ENCODE measurements around the gene YIF1B.

GRCh38 chr19:38268539-38268938 lies 47.2 kb downstream of the YIF1B start:
- TF ChIP-seq ESRRG (CRISPR knock-in tag; IDR thresholded peaks at IDR 0.05) (no peak), PATZ1 (CRISPR knock-in tag; IDR thresholded peaks at IDR 0.05; ENCODE audit: borderline replicate concordance) (no peak), CSDC2 (CRISPR knock-in tag; IDR thresholded peaks at IDR 0.05) (no peak), TCF4 (CRISPR knock-in tag; IDR thresholded peaks at IDR 0.05; ENCODE audit: borderline replicate concordance) (no peak), ARNTL (CRISPR knock-in tag; IDR thresholded peaks at IDR 0.05; ENCODE audit: borderline replicate concordance, low read depth) (no peak), RARB (CRISPR knock-in tag; IDR thresholded peaks at IDR 0.05) (no peak), TSHZ2 (CRISPR knock-in tag; IDR thresholded peaks at IDR 0.05) (no peak)
